ENCODE data around the gene PVALEF.

PVALEF gene

DNA sequence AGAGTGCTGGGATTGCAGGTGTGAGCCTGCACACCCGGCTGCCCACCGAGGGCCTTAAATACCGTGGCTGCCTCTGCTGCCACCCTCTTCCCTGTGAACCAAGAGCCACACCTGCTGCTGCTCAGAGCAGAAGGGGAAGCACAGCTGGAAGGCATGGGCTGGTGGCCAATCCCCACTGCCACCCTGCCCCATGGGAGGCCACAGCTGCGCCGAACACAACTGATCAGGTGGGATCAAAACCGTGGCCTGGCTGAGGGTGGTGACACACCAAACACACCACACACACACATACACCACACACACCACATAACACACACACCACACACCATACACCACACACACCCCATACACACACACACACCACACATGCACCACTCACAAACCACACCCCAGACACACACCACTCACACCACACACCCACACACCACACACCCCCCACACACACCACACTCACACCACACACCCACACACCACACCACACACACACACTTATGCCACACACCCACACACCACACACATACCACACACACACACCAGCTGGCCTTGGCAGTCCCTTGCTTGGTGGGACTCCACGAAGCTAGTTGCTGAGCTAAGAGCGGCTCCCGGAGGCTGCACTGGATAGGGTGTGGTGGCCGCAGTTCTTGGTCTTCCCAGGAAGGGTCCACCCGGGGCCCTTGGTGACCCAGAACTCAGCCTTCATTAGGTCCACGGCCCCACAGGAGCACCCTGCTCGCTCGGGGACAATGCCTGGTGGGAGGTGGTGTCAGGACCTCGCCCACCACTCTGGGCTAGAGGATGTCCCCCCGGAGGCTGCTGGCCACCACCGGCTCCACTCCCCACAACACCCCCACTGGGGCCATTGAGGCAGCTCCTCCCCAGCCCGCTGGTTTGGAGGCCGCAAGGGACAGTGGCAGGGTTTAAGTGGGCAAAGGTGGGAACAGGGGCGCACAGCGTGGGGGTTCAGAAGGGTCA lies 42.6 kb downstream of the PVALEF start:
- DNase-seq (ENCODE audit: low read depth), result no peak
- no peak for TF ChIP-seq CTCF (IDR thresholded peaks at IDR 0.05; ENCODE audit: insufficient read depth, low read depth, low read length, missing control alignments)
- H3K4me3 ChIP-seq (ENCODE audit: low read length), result no peak overlapping the region

GRCh38 chr17:81208651-81209050 lies 43.3 kb downstream of the PVALEF start:
- H3K4me3 ChIP-seq (ENCODE audit: low read length), result no peak overlapping the region
- TF ChIP-seq CTCF (IDR thresholded peaks at IDR 0.05; ENCODE audit: insufficient read depth, low read depth, low read length, missing control alignments), result no peak
- DNase-seq (ENCODE audit: low read depth), result no peak

- H3K4me3 ChIP-seq (ENCODE audit: low read length), result no peak overlapping the region
- no peak for TF ChIP-seq CTCF (IDR thresholded peaks at IDR 0.05; ENCODE audit: insufficient read depth, low read depth, low read length, missing control alignments)
- DNase-seq (ENCODE audit: low read depth), result no peak
Observed at GRCh38 chr17:81209141-81209540, 43.8 kb downstream of the PVALEF start.

DNA sequence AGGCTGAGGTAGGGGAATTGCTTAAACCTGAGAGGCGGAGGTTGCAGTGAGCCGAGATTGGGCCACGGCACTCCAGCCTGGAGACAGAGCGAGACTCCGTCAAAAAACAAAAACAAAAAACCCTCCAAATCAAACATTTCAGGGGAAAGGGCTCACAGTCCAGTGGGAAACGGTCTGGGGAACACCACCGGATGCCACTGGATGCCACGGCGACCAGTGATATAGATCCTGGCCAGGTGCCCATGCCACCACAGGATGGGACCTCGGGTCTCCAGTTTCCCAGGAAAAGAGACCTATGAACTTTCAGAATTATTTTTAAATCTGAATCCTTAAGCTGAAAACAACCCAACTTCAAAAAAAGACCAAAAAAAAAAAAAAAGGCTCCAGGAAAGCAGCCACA lies 45.2 kb downstream of the PVALEF start:
- no peak for TF ChIP-seq CTCF (IDR thresholded peaks at IDR 0.05; ENCODE audit: insufficient read depth, low read depth, low read length, missing control alignments)
- H3K4me3 ChIP-seq (ENCODE audit: low read length), result no peak overlapping the region
- no peak for DNase-seq (ENCODE audit: low read depth)

DNA sequence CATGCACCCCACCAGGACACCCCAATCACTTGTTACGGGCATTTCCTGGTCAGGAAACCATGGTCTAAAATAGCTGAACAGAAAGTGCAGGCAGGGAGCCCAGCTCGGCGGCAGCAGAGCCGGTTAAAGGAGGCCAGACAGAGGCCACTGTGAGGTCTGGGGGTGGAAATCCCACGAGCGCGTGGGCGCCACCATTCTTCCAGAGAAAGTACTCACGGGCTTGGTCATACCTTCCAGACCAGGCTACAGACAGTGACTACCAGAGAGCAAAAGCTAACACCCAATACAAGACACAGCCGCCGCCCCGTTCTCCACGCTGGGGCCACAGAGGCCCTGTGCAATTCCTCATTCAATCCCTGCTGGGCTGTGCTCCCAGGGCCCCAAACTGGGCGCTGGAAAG lies 45.6 kb downstream of the PVALEF start:
- DNase-seq (ENCODE audit: low read depth), result no peak
- no peak overlapping the region for H3K4me3 ChIP-seq (ENCODE audit: low read length)
- no peak for TF ChIP-seq CTCF (IDR thresholded peaks at IDR 0.05; ENCODE audit: insufficient read depth, low read depth, low read length, missing control alignments)

GRCh38 chr17:81212365-81212764 lies 47.1 kb downstream of the PVALEF start:
- no peak overlapping the region for H3K4me3 ChIP-seq (ENCODE audit: low read length)
- TF ChIP-seq CTCF (IDR thresholded peaks at IDR 0.05; ENCODE audit: insufficient read depth, low read depth, low read length, missing control alignments), result no peak
- DNase-seq (ENCODE audit: low read depth), result no peak

- no peak for DNase-seq (ENCODE audit: low read depth)
- no peak for TF ChIP-seq CTCF (IDR thresholded peaks at IDR 0.05; ENCODE audit: insufficient read depth, low read depth, low read length, missing control alignments)
- H3K4me3 ChIP-seq (ENCODE audit: low read length), result no peak overlapping the region
Observed at GRCh38 chr17:81213978-81214377, 48.7 kb downstream of the PVALEF start.

Measured in epithelial cell of esophagus (primary cell).